ENCODE results near the gene RABGAP1L.
"Not testable (repeated sequence)": the region's sequence is repeated elsewhere in the genome, so short reads cannot be mapped to it uniquely, and the experiment has no call there.

The RABGAP1L gene

DNA sequence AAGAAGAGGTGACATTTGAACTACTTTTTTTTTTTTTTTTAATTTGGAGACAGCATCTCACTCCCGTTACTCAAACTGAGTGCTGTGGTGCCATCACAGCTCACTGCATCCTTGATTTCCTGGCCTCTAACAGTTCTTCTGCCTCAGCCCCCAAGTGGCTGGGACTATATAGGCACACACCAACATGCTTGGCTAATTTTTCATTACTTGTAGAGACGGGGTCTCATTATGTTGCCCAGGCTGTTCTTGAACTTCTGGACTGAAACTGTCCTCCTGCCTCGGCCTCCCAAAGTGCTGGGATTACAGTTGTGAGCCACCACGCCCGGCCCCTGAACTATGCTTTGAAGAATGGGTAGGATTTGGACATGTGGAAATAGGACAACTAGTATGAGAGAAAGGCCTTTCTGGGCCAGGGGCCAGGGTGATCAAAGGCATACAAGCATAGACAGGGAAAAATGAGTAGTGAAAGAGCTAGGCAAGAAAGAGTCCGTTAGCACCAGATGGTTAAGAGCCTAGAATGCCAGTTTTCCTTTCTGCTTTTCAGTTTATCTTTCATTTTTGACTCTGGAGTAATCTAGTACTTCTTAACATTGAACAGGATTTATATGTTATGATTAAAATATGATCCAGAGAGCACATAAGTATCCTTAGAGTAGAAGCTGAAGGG is 6.3 kb downstream of the RABGAP1L start:
- DNase-seq (ENCODE audit: low read depth), result no peak
- peak overlapping the region; percentile 52 for H3K4me3 ChIP-seq (ENCODE audit: low read depth, low read length)
- TF ChIP-seq, protein P1, sequence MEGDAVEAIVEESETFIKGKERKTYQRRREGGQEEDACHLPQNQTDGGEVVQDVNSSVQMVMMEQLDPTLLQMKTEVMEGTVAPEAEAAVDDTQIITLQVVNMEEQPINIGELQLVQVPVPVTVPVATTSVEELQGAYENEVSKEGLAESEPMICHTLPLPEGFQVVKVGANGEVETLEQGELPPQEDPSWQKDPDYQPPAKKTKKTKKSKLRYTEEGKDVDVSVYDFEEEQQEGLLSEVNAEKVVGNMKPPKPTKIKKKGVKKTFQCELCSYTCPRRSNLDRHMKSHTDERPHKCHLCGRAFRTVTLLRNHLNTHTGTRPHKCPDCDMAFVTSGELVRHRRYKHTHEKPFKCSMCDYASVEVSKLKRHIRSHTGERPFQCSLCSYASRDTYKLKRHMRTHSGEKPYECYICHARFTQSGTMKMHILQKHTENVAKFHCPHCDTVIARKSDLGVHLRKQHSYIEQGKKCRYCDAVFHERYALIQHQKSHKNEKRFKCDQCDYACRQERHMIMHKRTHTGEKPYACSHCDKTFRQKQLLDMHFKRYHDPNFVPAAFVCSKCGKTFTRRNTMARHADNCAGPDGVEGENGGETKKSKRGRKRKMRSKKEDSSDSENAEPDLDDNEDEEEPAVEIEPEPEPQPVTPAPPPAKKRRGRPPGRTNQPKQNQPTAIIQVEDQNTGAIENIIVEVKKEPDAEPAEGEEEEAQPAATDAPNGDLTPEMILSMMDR (IDR thresholded peaks at IDR 0.05; ENCODE audit: low read depth, low read length, missing control alignments), result peak; percentile 50

DNA sequence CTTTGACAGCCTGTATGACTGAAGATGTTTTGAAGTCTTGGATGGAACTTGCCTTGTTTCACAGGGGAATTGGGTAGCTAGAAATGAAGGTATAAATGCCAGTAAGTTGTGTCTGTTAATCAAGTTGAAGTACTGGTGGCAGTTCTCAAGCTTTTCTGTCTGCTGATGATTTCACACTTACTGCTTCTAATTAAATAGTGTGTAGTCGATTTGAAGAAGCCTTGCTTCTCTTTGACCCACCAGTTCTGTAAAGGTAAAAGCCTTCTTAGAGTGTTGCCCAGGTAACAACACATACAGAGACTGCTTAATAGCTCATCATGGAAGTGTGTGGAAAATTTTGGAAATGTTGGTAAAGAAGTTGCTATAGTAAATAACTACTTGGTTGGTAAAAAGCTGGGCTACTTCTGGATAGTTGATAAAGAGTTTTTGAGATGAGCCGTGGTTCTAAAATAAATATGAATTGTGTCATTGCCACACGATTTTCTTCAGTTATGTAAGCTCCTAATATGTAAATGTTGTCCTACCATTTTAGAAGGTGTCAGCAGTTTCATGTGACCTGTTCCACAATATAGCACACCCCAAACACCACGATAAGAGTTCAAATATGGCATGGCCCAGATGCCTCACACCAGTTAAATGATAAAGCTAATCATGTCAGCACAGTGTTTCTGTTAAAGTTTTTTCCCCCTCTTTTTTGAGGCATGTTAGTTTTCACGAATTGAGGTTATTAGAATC is 7.4 kb downstream of the RABGAP1L start:
- H3K4me3 ChIP-seq (ENCODE audit: low read depth, low read length), result peak overlapping the region; percentile 28; the same call in 1 of the 2 replicates

DNA sequence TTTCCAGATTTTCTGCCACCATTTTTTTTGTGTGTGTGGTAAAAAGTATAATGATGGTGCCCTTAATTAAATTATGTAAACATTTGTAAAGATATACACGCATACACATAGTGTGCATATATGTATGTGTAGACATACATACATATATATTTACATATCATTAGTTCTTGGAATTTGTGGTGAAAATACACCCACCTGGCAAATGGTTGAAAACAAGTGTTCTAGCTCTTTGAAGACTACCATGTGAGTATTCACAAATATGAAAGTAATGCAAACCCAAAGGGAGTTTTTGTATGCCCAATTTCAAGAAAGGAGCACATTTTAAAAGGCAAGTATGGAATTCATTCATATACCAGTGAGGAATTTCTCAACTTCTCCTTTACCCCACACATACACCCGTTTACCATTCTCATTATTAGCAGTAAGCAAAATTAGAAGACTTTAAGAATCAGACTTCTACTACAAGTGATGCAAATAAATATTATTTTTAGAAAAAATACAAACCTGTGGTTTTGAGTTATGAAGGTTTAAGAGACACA is 8.0 kb downstream of the RABGAP1L start:
- DNase-seq (ENCODE audit: low read depth), result no peak
- H3K4me3 ChIP-seq (ENCODE audit: low read depth, low read length), result no peak overlapping the region; the same call in 1 of the 2 replicates
- TF ChIP-seq, protein P1 (IDR thresholded peaks at IDR 0.05; ENCODE audit: low read depth, low read length, missing control alignments), result no peak

More for the DNA sequence above, 7.4 kb downstream of the RABGAP1L start:
- TF ChIP-seq, protein P1 (IDR thresholded peaks at IDR 0.05; ENCODE audit: low read depth, low read length, missing control alignments), result no peak
- DNase-seq (ENCODE audit: low read depth), result no peak

DNA sequence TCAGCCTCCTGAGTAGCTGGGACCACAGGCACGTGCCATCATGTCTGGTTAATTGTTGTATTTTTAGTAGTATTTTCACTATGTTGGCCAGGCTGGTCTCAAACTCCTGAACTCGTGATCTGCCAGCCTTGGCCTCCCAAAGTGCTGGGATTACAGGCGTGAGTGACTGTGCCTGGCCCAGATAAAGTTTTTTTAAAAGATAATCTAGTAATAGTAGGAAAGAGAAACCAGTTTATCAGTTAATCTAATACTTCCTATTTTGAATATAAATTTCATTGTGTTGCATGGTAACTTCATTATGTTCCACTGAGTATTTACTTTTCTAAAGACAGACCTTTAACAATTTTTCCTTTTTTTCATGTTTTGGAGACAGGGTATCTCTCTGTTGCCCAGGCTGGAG is 10.0 kb downstream of the RABGAP1L start:
- TF ChIP-seq, protein P1 (IDR thresholded peaks at IDR 0.05; ENCODE audit: low read depth, low read length, missing control alignments), result no peak
- DNase-seq (ENCODE audit: low read depth), result no peak
- peak overlapping the region; percentile 50 for H3K4me3 ChIP-seq (ENCODE audit: low read depth, low read length)

DNA sequence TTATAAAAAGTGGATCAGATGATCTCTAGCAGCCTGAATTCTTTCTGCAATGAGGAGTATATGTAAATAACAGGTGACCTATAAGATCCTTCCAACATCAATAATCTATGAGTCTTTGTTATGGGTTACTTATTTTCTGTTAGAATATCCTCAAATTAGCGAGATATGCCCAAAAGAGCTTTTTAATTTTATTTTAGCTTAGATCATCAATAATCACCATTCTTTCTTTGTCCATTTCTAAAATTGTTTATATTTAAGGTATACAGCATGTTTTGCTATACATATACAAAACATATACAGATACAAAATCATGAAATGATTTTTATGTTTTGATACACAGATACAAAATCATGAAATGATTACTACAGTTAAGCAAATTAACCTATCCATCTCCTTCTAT is 11.8 kb downstream of the RABGAP1L start:
- DNase-seq (ENCODE audit: low read depth), result no peak
- TF ChIP-seq, protein P1 (IDR thresholded peaks at IDR 0.05; ENCODE audit: low read depth, low read length, missing control alignments), result no peak
- H3K4me3 ChIP-seq (ENCODE audit: low read depth, low read length), result no peak overlapping the region

DNA sequence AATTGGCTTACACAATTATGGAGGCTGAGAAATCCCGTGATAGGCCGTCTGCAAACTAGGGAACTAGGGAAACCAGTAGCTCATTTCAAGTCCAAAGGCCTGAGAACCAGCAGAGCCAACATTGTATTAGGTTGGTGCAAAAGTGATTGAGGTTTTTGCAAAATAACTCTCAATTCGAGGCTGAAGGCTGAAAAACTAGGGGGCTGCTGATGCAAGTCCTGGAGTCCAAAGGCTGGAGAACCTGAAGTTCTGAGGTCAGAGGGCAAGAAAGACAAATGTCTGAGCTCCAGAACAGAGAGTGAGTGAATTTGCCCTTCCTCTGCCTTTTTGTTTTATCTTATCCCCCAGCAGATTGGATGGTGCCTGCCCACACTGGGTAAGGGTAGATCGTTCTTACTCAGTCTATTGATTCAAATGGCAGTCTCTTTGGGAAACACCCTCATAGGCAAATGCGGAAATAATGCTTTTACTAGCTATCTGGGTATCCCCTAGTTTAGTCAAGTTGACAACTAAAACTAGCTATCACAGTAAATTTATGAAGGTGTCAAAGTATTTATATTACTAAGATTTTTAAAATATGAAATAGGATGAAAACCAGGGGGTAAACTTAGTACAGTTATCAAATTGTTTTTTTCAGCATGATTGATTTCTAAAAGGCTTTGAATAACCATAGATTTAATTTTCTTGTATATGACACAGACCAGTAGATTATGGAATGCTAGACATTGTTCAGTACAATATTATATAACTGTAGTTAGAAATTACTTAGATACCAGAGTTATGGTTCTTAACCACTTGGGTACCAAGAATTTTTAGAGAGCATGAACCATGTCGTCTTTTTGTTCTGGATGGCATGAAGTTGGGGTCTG is 15.4 kb downstream of the RABGAP1L start:
- TF ChIP-seq, protein P1 (IDR thresholded peaks at IDR 0.05; ENCODE audit: low read depth, low read length, missing control alignments), result no peak
- no peak for DNase-seq (ENCODE audit: low read depth)
- peak overlapping the region; percentile 19; the same call in 1 of the 2 replicates for H3K4me3 ChIP-seq (ENCODE audit: low read depth, low read length)

DNA sequence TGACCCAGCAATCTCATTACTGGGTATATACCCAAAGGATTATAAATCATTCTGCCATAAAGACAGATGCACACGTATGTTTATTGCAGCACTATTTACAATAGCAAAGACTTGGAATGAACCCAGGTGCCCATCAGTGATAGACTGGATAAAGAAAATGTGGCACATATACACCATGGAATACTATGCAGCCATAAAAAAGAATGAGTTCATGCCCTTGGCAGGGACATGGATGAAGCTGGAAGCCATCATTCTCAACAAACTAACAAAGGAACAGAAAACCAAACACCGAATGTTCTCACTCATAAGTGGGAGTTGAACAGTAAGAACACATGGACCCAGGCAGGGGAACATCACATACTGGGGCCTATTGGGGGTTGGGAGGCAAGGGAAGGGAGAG is 19.1 kb downstream of the RABGAP1L start:
- DNase-seq (ENCODE audit: low read depth); H3K4me3 ChIP-seq (ENCODE audit: low read depth, low read length): not testable (repeated sequence)

Measured in GM12864 (cell line).